Measurements from ENCODE around the gene SEMA3C. TPM values are rescaled to one million over a fixed set of nuclear protein-coding genes. Genes with fewer than 3 reads are reported as not detected.

Gene SEMA3C
- total RNA-seq, result 10 to 100 TPM; 36.3 to 89.3 TPM
- long read RNA-seq, donor 1, full-length matches to known transcripts, result 7 of 24 reads
- long read RNA-seq, donor 1, partial matches to known transcripts, result 8 of 24 reads
- long read RNA-seq, donor 1, other reads (novel, unspliced or antisense), result 9 of 24 reads
- long read RNA-seq, donor 2, full-length matches to known transcripts, result 1 of 6 reads
- long read RNA-seq, donor 2, partial matches to known transcripts, result 2 of 6 reads
- long read RNA-seq, donor 2, other reads (novel, unspliced or antisense), result 3 of 6 reads

- intact Hi-C loops (cut with DNase I), result loop anchor here in 1 of 2 donors (10.0 kb wide), 1 partner anchor 336 kb away; no protein-coding TSS in a partner anchor
- DNase-seq (ENCODE audit: low spot score), result peak; percentile 97
Measured at GRCh38 chr7:80918909-80919721, at the start of gene SEMA3C. Gene SEMA3C, minus strand, starts transcription at chr7:80919051. Its CDS starts 2,270 bp downstream, at chr7:80916781.

DNA sequence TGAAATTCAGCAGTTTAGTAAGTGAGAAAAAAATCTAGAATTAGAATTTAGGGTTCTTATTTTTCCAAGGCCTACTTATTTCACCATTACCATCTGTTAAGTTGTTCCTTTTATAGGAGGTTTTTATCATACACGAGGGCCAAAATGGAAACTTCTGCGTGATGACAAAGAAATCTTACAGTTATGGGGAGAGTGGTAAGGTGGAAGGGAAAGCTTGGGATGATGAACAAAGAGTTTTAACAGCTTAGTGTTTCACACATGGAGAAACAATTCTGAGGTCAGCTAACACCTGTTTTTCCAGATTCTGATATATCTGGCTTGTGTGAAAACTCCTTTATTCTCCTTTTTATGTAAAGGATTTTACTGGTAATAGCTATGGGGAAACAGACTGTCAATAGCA lies 49.8 kb upstream of the SEMA3C start:
- intact Hi-C loops (cut with DNase I), result loop anchor here in 1 of 2 donors (5.0 kb wide), 1 partner anchor 999 kb away; no protein-coding TSS in a partner anchor

DNA sequence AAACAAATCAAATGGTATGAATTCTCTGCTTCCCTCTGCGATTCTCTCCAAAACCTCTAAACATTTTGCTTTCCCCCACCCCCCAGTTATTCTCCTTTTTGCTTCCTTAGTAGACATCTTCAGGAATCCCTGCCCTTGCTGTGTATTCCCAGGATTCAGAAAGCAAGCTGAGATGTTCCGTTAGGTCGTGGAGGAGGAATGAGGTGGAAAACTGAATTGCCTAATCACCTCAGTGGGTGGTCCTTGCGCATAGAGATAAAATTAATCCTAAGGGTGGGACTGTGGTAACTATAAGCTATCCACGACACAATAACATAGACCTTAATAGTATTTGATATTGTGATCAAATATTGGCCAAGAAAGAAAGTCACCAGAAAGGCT lies 49.1 kb upstream of the SEMA3C start:
- intact Hi-C loops (cut with DNase I), result loop anchor here in 1 of 2 donors (5.0 kb wide), 1 partner anchor 999 kb away; no protein-coding TSS in a partner anchor
- DNase-seq (ENCODE audit: low spot score), result no peak

More for the DNA sequence above, 49.8 kb upstream of the SEMA3C start:
- DNase-seq (ENCODE audit: low spot score), result no peak

GRCh38 chr7:80967071-80967916 lies 48.4 kb upstream of the SEMA3C start:
- intact Hi-C loops (cut with DNase I), result loop anchor here in 1 of 2 donors (5.0 kb wide), 1 partner anchor 1000 kb away; no protein-coding TSS in a partner anchor
- no peak for DNase-seq (ENCODE audit: low spot score)

GRCh38 chr7:80960244-80960795 lies 41.5 kb upstream of the SEMA3C start:
- intact Hi-C loops (cut with DNase I), result no loop called here
- DNase-seq (ENCODE audit: low spot score), result no peak

DNA sequence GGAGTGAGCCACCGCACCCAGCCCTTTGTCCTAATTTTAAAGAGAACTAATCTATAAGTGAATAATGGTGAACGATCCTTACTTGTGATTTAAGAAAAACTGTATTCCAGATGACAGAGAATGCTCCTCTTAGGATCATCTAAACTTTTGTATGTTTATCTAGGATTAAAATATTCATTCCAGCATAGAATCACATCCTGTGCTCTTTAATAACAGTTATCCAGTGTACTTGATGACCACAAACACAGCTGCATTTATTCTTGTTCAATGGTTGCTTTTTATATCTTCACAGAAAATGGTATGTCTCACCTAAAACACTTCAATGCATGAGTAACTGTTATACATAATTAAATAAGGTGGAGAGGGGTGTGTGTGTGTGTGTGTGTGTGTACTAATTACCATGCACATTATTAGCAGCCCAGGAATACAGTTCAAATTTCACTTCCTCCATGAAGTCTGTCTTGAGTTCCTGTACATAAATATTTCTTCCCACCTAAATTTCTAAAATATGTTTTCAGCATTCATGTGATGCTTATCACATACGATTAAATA lies 38.5 kb upstream of the SEMA3C start:
- no peak for DNase-seq (ENCODE audit: low spot score)
- intact Hi-C loops (cut with DNase I), result no loop called here

GRCh38 chr7:80954191-80954590 lies 35.3 kb upstream of the SEMA3C start:
- DNase-seq (ENCODE audit: low spot score), result no peak

DNA sequence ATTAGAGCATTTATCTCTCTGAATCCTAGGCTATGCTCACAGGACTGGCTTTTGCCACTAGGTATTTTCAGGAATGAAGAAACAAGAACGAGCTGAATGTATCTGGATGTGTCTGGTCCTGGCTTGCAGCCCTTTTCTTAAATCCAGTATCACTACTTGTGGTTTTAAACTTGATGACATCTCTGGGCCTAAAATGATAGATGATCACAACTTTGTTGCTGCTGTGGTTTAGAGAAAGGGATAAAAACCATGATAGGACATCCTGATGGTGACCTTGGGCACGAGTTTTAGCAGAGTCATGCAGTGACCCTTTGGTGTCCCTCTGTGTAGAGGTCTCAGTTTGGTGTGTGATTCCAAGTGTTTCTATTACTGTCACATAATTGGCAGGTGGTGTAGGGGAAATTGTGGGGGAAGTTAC lies 31.7 kb upstream of the SEMA3C start:
- intact Hi-C loops (cut with DNase I), result no loop called here
- DNase-seq (ENCODE audit: low spot score), result no peak

More at GRCh38 chr7:80954191-80954590, 35.3 kb upstream of the SEMA3C start:
- intact Hi-C loops (cut with DNase I), result no loop called here

DNA sequence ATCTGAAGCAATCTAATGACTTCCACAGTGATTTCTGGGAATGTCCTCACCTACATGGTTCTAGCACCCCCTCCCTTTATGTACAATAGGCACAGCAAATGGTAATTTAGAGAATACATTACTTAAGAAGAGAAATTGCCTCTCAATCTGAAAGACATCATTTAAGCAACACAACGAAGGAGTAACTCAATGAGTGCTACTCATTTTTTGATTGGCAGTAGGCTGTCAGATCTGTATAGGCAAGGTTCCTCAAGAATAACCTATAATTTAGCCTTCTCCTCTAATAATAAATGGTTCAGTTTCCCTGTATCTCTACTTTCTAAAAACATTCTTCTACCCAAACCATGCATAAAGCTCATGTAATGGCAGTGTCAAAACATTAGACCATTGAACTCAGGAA lies 30.6 kb upstream of the SEMA3C start:
- intact Hi-C loops (cut with DNase I), result no loop called here
- no peak for DNase-seq (ENCODE audit: low spot score)

DNA sequence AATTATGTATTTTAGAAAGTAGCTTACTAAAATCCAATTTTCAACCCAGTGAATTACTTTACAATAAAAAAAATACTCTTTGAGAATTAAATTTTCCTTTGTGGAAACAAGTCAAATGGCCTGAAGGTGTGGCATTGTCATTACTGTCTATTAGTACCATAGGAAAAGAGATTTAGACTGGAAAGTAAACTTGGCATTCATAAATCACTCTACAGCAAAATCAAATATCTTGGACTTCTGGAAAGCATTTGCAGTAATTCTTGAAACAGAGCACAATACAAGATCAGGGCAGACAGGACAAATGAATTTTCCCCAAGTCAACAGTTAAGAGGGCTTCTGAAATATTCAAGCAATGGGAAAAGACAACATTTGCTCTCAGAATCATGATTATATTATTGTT lies 28.0 kb upstream of the SEMA3C start:
- DNase-seq (ENCODE audit: low spot score), result no peak
- intact Hi-C loops (cut with DNase I), result no loop called here

- intact Hi-C loops (cut with DNase I), result no loop called here
- DNase-seq (ENCODE audit: low spot score), result no peak
Measured at GRCh38 chr7:80945976-80946375, 27.1 kb upstream of the SEMA3C start.

DNA sequence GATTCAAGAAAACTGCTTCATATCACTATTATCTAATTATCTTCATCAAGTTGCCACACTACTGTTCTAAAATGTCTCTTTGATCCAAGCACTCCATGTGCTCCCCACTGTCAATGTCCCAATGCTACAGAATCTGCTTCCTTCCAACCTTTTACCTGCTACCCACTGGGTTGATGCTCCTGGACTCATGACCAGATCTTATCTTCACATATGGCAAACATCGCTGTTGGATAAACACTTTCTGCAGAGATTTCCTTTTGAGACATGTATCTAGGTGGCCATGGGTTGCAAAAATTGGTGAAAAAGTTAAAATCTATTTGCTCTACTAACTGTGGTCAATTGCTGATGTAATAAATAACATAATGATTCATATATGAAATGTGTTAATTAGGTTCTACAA lies 24.5 kb upstream of the SEMA3C start:
- DNase-seq (ENCODE audit: low spot score), result no peak
- intact Hi-C loops (cut with DNase I), result no loop called here

DNA sequence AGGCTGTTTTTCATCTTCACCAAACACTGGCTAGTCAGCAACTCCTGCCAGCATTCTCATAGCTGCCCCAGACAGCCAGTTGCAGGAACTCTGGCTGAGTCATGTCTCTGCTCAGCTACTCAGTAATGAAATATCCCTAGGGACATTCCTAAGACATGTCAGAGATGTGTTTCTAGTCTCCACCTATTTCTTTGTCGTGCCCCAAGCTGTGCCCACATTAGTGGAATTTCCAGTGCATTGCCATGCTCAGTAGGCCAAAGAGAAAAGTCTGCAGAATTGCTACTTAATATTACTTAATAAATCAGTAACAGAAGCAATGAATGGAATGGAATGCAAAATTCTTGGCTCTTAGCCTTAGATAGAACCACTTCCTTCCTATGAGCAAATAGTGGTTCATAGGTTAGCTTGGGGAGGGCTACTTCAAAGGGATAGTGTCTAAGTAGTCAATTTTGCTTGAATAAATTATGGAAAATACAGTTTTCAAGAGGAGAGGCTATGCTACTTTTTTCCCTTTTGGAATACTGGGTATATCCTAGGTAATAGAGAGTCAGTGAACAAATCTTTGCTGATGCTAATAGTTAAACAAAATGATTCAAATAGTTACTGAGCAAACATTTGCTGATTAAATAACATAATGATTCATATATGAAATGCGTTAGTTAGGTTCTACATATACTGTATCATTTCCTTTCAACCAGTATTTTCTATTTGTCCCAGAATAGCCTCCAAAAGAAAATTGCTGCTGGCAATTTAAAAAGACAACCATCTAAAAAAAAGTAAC lies 23.6 kb upstream of the SEMA3C start:
- peak; percentile 86 for DNase-seq (ENCODE audit: low spot score)
- intact Hi-C loops (cut with DNase I), result no loop called here

DNA sequence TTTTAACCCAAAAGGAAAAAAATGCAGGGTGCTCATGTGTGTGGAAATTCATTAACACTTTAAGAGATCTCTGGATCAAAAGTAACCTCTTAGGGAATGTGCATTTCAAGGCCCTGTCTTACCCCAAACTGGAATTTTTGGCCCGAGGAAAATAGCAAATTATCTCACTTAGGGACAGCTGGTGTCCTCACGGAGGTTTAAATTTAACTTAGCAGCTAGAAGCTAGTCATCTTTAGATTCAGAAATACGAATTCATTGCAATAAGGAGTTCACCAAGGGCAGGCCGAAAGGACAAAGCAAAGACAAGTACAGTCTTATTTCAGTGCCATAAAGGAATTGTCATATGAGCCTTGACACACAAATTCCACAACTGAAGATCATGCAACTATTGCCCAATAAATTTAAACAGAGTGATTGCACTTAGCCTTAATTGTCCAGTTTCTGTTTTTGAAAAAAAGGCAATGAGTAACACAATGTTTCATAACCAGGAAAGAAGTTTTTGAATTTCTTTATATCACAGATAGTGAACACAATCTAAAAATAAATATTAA lies 22.4 kb upstream of the SEMA3C start:
- intact Hi-C loops (cut with DNase I), result no loop called here

DNA sequence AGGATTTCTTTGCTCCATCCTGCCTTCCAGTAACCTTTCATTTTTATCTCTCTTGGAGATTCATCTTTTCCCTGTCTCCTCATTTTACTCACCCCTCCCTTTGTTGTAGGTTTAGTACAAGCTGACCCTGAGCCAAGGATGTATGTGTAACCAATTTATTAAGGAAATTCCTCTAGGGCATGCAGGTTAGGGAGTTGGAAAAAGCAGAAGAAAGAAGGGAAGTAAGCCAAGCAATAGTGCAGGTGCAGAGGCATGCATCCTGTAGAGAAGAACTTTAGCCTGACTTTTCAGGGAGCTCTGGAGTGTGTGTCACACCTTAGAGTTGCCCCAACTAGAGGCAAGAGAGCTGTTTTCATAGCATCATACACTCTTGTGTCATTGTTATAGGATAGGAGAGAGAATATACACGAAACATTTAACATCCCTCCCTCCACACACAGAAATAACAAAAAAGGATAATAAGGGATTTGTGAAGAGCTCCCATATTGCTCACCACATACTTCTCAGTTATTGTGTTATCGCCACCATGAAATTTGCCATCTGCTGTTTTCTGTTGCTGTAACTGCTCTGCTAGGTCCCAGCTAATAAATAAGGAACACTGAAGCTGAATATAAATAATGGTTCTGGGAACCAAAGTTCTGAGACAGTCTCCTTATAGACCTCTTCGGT lies 21.8 kb upstream of the SEMA3C start:
- intact Hi-C loops (cut with DNase I), result no loop called here
- no peak for DNase-seq (ENCODE audit: low spot score)

More for the DNA sequence above, 22.4 kb upstream of the SEMA3C start:
- DNase-seq (ENCODE audit: low spot score), result no peak

- intact Hi-C loops (cut with DNase I), result no loop called here
- no peak for DNase-seq (ENCODE audit: low spot score)
Measured at GRCh38 chr7:80937336-80937735, 18.5 kb upstream of the SEMA3C start.

DNA sequence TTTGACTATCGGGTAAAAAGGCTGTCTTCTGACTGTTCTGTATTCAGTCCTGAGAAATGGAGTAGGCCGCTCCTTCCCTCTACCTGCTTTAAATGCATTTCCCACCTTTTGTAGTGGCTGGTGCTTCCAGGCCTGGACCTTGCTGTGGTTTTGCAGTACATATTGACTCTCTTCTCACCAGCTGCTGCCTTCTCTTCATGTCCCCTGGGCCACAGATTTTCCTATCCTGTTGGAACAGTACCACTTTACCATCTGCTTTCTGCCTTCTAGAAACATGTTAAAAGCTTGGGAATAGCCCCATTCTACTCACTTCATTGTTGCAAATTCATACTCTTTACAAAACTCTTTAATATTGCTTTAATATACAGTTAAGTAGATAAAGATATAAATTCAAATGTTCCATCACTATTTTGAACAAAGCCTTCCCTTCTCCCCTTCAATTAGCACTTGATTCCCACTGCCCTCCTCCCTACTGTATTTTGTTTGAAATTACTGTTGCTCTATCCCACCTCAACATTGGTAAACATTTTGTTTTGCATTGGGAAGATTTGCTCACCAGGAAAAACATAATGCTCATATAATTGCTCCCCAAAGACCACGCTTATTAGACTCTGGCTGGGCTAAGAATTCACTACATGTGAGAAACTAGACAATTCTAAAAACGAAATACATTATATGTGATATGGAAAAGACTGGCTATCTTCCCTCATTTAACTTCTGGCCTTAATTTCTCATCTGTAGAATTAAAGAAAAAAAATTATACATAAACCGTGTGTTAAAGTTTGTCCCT lies 17.3 kb upstream of the SEMA3C start:
- intact Hi-C loops (cut with DNase I), result no loop called here
- no peak for DNase-seq (ENCODE audit: low spot score)

Measured in posterior vena cava (tissue), 2 donors.